ENCODE data around the gene SH3D21.

DNA sequence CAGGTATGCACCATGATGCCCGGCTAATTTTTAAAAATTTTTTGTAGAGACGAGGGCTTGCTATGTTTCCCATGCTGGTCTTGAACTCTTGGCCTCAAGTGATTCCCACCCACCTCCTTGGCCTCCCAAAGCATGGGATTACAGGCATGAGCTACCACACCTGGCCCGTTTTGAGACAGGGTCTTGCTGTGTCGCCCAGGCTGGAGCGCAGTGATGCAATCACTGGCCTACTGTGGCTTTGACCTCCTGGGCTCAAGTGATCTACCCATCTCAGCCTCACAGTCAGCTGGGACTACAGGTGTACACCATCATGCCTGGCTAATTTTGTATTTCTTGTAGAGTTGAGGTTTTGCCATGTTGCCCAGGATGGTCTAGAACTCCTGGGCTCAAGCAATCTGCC is 7.5 kb upstream of the SH3D21 start:
- TF ChIP-seq, protein P1, sequence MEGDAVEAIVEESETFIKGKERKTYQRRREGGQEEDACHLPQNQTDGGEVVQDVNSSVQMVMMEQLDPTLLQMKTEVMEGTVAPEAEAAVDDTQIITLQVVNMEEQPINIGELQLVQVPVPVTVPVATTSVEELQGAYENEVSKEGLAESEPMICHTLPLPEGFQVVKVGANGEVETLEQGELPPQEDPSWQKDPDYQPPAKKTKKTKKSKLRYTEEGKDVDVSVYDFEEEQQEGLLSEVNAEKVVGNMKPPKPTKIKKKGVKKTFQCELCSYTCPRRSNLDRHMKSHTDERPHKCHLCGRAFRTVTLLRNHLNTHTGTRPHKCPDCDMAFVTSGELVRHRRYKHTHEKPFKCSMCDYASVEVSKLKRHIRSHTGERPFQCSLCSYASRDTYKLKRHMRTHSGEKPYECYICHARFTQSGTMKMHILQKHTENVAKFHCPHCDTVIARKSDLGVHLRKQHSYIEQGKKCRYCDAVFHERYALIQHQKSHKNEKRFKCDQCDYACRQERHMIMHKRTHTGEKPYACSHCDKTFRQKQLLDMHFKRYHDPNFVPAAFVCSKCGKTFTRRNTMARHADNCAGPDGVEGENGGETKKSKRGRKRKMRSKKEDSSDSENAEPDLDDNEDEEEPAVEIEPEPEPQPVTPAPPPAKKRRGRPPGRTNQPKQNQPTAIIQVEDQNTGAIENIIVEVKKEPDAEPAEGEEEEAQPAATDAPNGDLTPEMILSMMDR (IDR thresholded peaks at IDR 0.05), result no peak
- no peak for TF ChIP-seq POLR2A (IDR thresholded peaks at IDR 0.05)
